HUES64 (cell line): ENCODE data around the gene TXLNB.
"Not testable (repeated sequence)": the region's sequence is repeated elsewhere in the genome, so short reads cannot be mapped to it uniquely, and the experiment has no call there.

Experiments
- H3K27ac ChIP-seq: 2 replicates; pipeline ENCODE4 v1.7.0; 2013; ENCODE audit warnings: low read depth, low read length, inconsistent platforms
- H3K27me3 ChIP-seq: 2 replicates; pipeline ENCODE4 v1.6.1; 2013; ENCODE audit warnings: mild to moderate bottlenecking, low read length; ENCODE audit not compliant: insufficient read depth
- H3K36me3 ChIP-seq: 2 replicates; pipeline ENCODE4 v1.6.1; 2013; ENCODE audit warnings: mild to moderate bottlenecking, low read length; ENCODE audit not compliant: insufficient read depth
- H3K4me1 ChIP-seq: 2 replicates; pipeline ENCODE4 v1.6.1; 2013; ENCODE audit warnings: mild to moderate bottlenecking, low read length, moderate library complexity; ENCODE audit not compliant: insufficient read depth
- H3K4me3 ChIP-seq: 2 replicates; pipeline ENCODE4 v1.5.1; 2013; ENCODE audit warnings: mild to moderate bottlenecking, low read length, moderate library complexity
- H3K9ac ChIP-seq: 2 replicates; pipeline ENCODE4 v1.6.1; 2013; ENCODE audit warnings: mild to moderate bottlenecking, low read depth, low read length
- H3K9me3 ChIP-seq: 2 replicates; pipeline ENCODE4 v1.6.1; 2013; ENCODE audit warnings: low read depth, low read length; ENCODE audit not compliant: insufficient read depth
- WGBS: fragments of 150-250, 120-280 bp; methylation state at CpG from one replicate; pipeline ENCODE4 v1.1.7; 2013; ENCODE audit warnings: missing lambda C conversion rate; 5-methylcytosine and 5-hydroxymethylcytosine counted together

TXLNB gene

GRCh38 chr6:139308936-139309603, 17.3 kb upstream of the TXLNB start:
- no peaks in the 10 kb centered on the region for H3K9me3 ChIP-seq
- no peak overlapping the region for H3K27ac ChIP-seq
- H3K4me3 ChIP-seq, result no peak overlapping the region
- H3K4me1 ChIP-seq, result peaks cover 28% of the 10 kb centered on the region
- H3K36me3 ChIP-seq, result no peaks in the 10 kb centered on the region
- H3K9ac ChIP-seq, result no peak overlapping the region
- WGBS, result 100% methylated on average over 2 of the region's 2 CpGs
- no peaks in the 10 kb centered on the region for H3K27me3 ChIP-seq

GRCh38 chr6:139308286-139308916, 16.6 kb upstream of the TXLNB start:
- H3K27me3 ChIP-seq, result no peaks in the 10 kb centered on the region
- peaks cover 21% of the 10 kb centered on the region for H3K4me1 ChIP-seq
- WGBS, result 93% methylated on average over 3 of the region's 5 CpGs
- H3K36me3 ChIP-seq, result no peaks in the 10 kb centered on the region
- H3K9me3 ChIP-seq, result no peaks in the 10 kb centered on the region
- no peak overlapping the region for H3K4me3 ChIP-seq
- H3K9ac ChIP-seq, result no peak overlapping the region
- H3K27ac ChIP-seq, result no peak overlapping the region

GRCh38 chr6:139306291-139306981, 14.6 kb upstream of the TXLNB start:
- H3K4me1 ChIP-seq, result peaks cover 3% of the 10 kb centered on the region
- no peak overlapping the region for H3K27ac ChIP-seq
- WGBS, result 86% methylated on average over 3 of the region's 3 CpGs
- no peak overlapping the region for H3K9ac ChIP-seq
- H3K9me3 ChIP-seq, result no peaks in the 10 kb centered on the region
- no peak overlapping the region for H3K4me3 ChIP-seq
- H3K36me3 ChIP-seq, result no peaks in the 10 kb centered on the region
- no peaks in the 10 kb centered on the region for H3K27me3 ChIP-seq

GRCh38 chr6:139303185-139303584, 11.4 kb upstream of the TXLNB start:
- H3K9me3 ChIP-seq, result no peaks in the 10 kb centered on the region
- no peaks in the 10 kb centered on the region; the same call in 1 of the 2 replicates for H3K4me1 ChIP-seq
- WGBS, result 98% methylated on average over 2 of the region's 2 CpGs

GRCh38 chr6:139297921-139298320, 6.1 kb upstream of the TXLNB start:
- 0 out of 2 replicates have a peak, but pooled peaks cover 6% of the 10 kb centered on the region for H3K4me1 ChIP-seq
- no peak overlapping the region for H3K9ac ChIP-seq
- H3K27me3 ChIP-seq, result no peaks in the 10 kb centered on the region
- H3K4me3 ChIP-seq, result no peak overlapping the region
- H3K36me3 ChIP-seq, result no peaks in the 10 kb centered on the region
- no peak overlapping the region for H3K27ac ChIP-seq
- H3K9me3 ChIP-seq, result no peaks in the 10 kb centered on the region

More at GRCh38 chr6:139303185-139303584, 11.4 kb upstream of the TXLNB start:
- Histone ChIP-seq H3K27me3 (no peaks in the 10 kb centered on the region), H3K9ac (no peak overlapping the region), H3K36me3 (no peaks in the 10 kb centered on the region), H3K4me3 (no peak overlapping the region), H3K27ac (no peak overlapping the region)

GRCh38 chr6:139296927-139297326, 5.1 kb upstream of the TXLNB start:
- Histone ChIP-seq H3K9me3 (no peaks in the 10 kb centered on the region), H3K4me3 (no peak overlapping the region), H3K9ac (no peak overlapping the region), H3K4me1 (peaks cover 15% of the 10 kb centered on the region), H3K27me3 (no peaks in the 10 kb centered on the region), H3K27ac (no peak overlapping the region), H3K36me3 (no peaks in the 10 kb centered on the region)
- no CpG with 5 or more reads among the region's 1 CpG for WGBS

GRCh38 chr6:139295901-139296300, 4.1 kb upstream of the TXLNB start:
- Histone ChIP-seq H3K36me3 (no peaks in the 10 kb centered on the region), H3K9me3 (no peaks in the 10 kb centered on the region), H3K27ac (no peak overlapping the region), H3K9ac (no peak overlapping the region), H3K27me3 (no peaks in the 10 kb centered on the region), H3K4me3 (no peak overlapping the region), H3K4me1 (peaks cover 24% of the 10 kb centered on the region)
- 71% methylated on average over 1 of the region's 2 CpGs for WGBS

- no peak overlapping the region for H3K9ac ChIP-seq
Measured at GRCh38 chr6:139294090-139294489, 2.3 kb upstream of the TXLNB start.

GRCh38 chr6:139293230-139293629, 1.4 kb upstream of the TXLNB start:
- WGBS, result 94% methylated on average over 9 of the region's 10 CpGs
- not testable (repeated sequence) for H3K36me3 ChIP-seq, H3K9me3 ChIP-seq, H3K27me3 ChIP-seq, H3K9ac ChIP-seq, H3K27ac ChIP-seq, H3K4me3 ChIP-seq
- peaks cover 24% of the 10 kb centered on the region for H3K4me1 ChIP-seq

More at GRCh38 chr6:139294090-139294489, 2.3 kb upstream of the TXLNB start:
- H3K27me3 ChIP-seq, result no peaks in the 10 kb centered on the region
- 95% methylated on average over 1 of the region's 2 CpGs for WGBS
- peaks cover 24% of the 10 kb centered on the region for H3K4me1 ChIP-seq
- no peaks in the 10 kb centered on the region for H3K9me3 ChIP-seq
- H3K36me3 ChIP-seq, result no peaks in the 10 kb centered on the region
- no peak overlapping the region for H3K27ac ChIP-seq
- H3K4me3 ChIP-seq, result no peak overlapping the region

GRCh38 chr6:139290787-139291311, 949 bp downstream of the TXLNB start:
- no peaks in the 10 kb centered on the region for H3K36me3 ChIP-seq
- H3K27ac ChIP-seq, result no peak overlapping the region
- no peaks in the 10 kb centered on the region for H3K27me3 ChIP-seq
- no peaks in the 10 kb centered on the region for H3K9me3 ChIP-seq
- peaks cover 18% of the 10 kb centered on the region for H3K4me1 ChIP-seq
- H3K4me3 ChIP-seq, result no peak overlapping the region
- no peak overlapping the region for H3K9ac ChIP-seq
- WGBS, result 87% methylated on average over 4 of the region's 5 CpGs

- Histone ChIP-seq H3K9ac (no peak overlapping the region), H3K27ac (no peak overlapping the region), H3K4me1 (peaks cover 18% of the 10 kb centered on the region), H3K36me3 (no peaks in the 10 kb centered on the region), H3K9me3 (no peaks in the 10 kb centered on the region), H3K4me3 (no peak overlapping the region), H3K27me3 (no peaks in the 10 kb centered on the region)
- WGBS, result 94% methylated on average over 10 of the region's 10 CpGs
Measured at GRCh38 chr6:139289233-139289632, 2.6 kb downstream of the TXLNB start.
